ENCODE measurements around the gene CREB3L2.

DNA sequence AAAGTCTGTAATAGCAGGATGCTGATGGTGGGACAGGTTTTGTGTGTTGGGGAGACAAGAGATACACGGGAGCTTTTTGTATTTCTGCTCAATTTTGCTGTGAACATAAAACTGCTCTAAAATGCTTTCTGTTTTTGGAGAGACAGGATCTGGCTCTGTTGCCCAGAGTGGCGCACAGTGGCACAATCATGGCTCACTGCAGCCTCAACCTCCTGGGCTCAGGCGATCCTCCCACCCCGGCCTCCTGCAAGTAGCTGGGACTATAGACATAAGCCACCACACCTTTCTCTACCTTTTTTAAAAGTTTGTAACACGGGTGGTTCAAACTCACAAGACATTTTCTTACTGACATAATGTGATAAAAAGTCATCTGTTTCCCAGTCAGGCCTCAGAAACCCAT lies 14.3 kb downstream of the CREB3L2 start:
- TF ChIP-seq, protein P1, sequence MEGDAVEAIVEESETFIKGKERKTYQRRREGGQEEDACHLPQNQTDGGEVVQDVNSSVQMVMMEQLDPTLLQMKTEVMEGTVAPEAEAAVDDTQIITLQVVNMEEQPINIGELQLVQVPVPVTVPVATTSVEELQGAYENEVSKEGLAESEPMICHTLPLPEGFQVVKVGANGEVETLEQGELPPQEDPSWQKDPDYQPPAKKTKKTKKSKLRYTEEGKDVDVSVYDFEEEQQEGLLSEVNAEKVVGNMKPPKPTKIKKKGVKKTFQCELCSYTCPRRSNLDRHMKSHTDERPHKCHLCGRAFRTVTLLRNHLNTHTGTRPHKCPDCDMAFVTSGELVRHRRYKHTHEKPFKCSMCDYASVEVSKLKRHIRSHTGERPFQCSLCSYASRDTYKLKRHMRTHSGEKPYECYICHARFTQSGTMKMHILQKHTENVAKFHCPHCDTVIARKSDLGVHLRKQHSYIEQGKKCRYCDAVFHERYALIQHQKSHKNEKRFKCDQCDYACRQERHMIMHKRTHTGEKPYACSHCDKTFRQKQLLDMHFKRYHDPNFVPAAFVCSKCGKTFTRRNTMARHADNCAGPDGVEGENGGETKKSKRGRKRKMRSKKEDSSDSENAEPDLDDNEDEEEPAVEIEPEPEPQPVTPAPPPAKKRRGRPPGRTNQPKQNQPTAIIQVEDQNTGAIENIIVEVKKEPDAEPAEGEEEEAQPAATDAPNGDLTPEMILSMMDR (conservative IDR thresholded peaks at IDR 0.05) = no peak
- no peak for TF ChIP-seq ZFX (IDR thresholded peaks at IDR 0.05)
